Astrocyte of the hippocampus (primary cell): ENCODE data around the gene HDAC7.
A peak's percentile ranks its signal among the peaks of the same experiment; 100 is the strongest.

Experiments used
- DNase-seq: peaks from one replicate; pipeline ENCODE4 v3.0.0; 2011; ENCODE audit warnings: low read depth, low spot score

The HDAC7 gene

GRCh38 chr12:47766502-47767215 lies 53.0 kb downstream of the HDAC7 start:
- DNase-seq = no peak

- DNase-seq = peak; percentile 40
These were observed 56.0 kb downstream of the HDAC7 start for GRCh38 chr12:47763481-47764346.

- DNase-seq = no peak
These were observed 56.7 kb downstream of the HDAC7 start for GRCh38 chr12:47762850-47763465.

- DNase-seq = peak; percentile 92
These were observed 60.6 kb downstream of the HDAC7 start, which contains the start of gene RAPGEF3 for GRCh38 chr12:47758834-47759690. Gene RAPGEF3 (minus strand): TSS chr12:47758880. CDS start chr12:47758556, 324 bp downstream.

- no peak for DNase-seq
These were observed 61.2 kb downstream of the HDAC7 start for GRCh38 chr12:47758584-47758833.

- no peak for DNase-seq
These were observed 61.7 kb downstream of the HDAC7 start for GRCh38 chr12:47757840-47758583.

GRCh38 chr12:47757364-47757839 lies 62.3 kb downstream of the HDAC7 start:
- no peak for DNase-seq

- DNase-seq = no peak
These were observed 63.8 kb downstream of the HDAC7 start for GRCh38 chr12:47755655-47756562.

GRCh38 chr12:47754881-47755280 lies 64.8 kb downstream of the HDAC7 start:
- peak; percentile 22 for DNase-seq

GRCh38 chr12:47754126-47754525 lies 65.6 kb downstream of the HDAC7 start:
- peak; percentile 40 for DNase-seq

GRCh38 chr12:47753021-47754001 lies 66.4 kb downstream of the HDAC7 start:
- DNase-seq = peak; percentile 20

- DNase-seq = peak; percentile 29
These were observed 67.2 kb downstream of the HDAC7 start for GRCh38 chr12:47752552-47752951.

- no peak for DNase-seq
These were observed 67.6 kb downstream of the HDAC7 start for GRCh38 chr12:47752121-47752520.

- no peak for DNase-seq
These were observed 68.1 kb downstream of the HDAC7 start for GRCh38 chr12:47751561-47751960.

GRCh38 chr12:47750916-47751470 lies 68.7 kb downstream of the HDAC7 start:
- no peak for DNase-seq

- DNase-seq = no peak
These were observed 69.4 kb downstream of the HDAC7 start for GRCh38 chr12:47750229-47750798.

- no peak for DNase-seq
These were observed 70.8 kb downstream of the HDAC7 start for GRCh38 chr12:47748899-47749298.

GRCh38 chr12:47748507-47748828 lies 71.2 kb downstream of the HDAC7 start:
- DNase-seq = no peak
